Chondrocyte (in vitro differentiated cells): ENCODE data around the gene PYGM. TPM values are rescaled to one million over a fixed set of nuclear protein-coding genes. Genes with fewer than 3 reads are reported as not detected.
A peak's percentile ranks its signal among the peaks of the same experiment; 100 is the strongest.

Experiments used
- DNase-seq: peaks from one replicate; pipeline ENCODE4 v3.0.0; 2021; ENCODE audit warnings: mixed read lengths, low spot score
- H3K27ac Mint-ChIP-seq: one replicate; pipeline ENCODE4 v1.8.0; 2021; ENCODE audit warnings: mild to moderate bottlenecking, moderate library complexity, mixed read lengths; ENCODE audit not compliant: unreplicated experiment
- H3K27me3 Mint-ChIP-seq: 2 replicates; pipeline ENCODE4 v1.8.0; 2021; ENCODE audit warnings: low read depth, mixed read lengths
- H3K36me3 Mint-ChIP-seq: 2 replicates; pipeline ENCODE4 v1.8.0; 2021; ENCODE audit warnings: low read depth, mixed read lengths
- H3K4me1 Mint-ChIP-seq: 2 replicates; pipeline ENCODE4 v1.8.0; 2021; ENCODE audit warnings: low read depth, mild to moderate bottlenecking, mixed read lengths
- H3K4me3 Mint-ChIP-seq: one replicate; pipeline ENCODE4 v1.8.0; 2021; ENCODE audit warnings: mild to moderate bottlenecking, moderate library complexity, mixed read lengths; ENCODE audit not compliant: unreplicated experiment
- H3K9me3 Mint-ChIP-seq: 2 replicates; pipeline ENCODE4 v1.8.0; 2021; ENCODE audit warnings: low read depth, mixed read lengths
- total RNA-seq: library from RNA; stranded (reverse); gene quantifications from 3 replicates; pipeline ENCODE4 v1.2.1, GENCODE V29; 2021
- TF ChIP-seq, protein P1 (sequence below): fragments of 200-600 bp; sonication (generic); IDR thresholded peaks from 2 replicates; pipeline ENCODE4 v1.5.0; 2021; ENCODE audit warnings: antibody characterized with exemption, mild to moderate bottlenecking, moderate library complexity

PYGM gene
- total RNA-seq, 1 donor from 2014 or later: 1.6 TPM

DNA sequence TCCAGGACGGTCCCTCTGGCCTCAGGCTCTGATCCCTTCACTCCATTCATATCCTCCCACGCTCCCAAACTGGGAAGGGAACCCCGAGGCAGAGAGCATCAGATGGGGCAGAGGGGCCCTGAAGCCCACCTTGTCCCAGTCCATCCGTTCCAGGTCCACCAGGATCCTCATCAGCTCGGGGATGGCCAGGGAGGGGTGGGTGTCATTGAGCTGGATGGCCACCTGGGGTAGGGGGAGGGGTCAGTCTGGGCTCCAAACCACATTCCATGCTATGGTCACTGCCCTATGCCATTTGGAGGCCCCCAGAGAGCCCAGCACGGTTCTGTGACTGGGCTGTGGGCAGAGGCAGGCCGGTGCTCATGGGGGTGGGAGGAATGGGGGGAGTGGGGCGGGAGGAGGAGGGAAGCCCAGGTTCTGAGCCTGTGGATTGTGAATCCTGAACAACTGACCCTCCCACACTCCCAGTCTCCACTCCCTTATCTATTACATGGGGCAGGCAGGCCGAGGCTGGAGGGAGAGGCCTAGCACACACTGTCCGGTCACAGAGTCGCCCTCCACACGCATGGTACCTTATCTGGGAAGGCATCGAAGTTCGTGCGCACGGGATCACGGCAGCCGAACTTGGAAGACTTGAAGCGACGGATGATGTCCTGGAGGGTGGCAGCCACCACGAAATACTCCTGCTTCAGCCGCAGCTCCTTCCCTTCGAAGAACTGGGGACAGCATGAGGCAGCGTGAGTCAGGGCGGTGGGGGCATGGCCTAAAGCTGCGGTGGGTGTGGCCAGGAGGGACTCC is 5.5 kb downstream of the PYGM start:
- Mint-ChIP-seq H3K4me3 (no peak overlapping the region), H3K27me3 (no peaks in the 10 kb centered on the region), H3K27ac (no peak overlapping the region), H3K9me3 (no peaks in the 10 kb centered on the region), H3K36me3 (no peaks in the 10 kb centered on the region), H3K4me1 (peaks cover 2% of the 10 kb centered on the region)
- peak; percentile 75 for DNase-seq
- TF ChIP-seq, protein P1, sequence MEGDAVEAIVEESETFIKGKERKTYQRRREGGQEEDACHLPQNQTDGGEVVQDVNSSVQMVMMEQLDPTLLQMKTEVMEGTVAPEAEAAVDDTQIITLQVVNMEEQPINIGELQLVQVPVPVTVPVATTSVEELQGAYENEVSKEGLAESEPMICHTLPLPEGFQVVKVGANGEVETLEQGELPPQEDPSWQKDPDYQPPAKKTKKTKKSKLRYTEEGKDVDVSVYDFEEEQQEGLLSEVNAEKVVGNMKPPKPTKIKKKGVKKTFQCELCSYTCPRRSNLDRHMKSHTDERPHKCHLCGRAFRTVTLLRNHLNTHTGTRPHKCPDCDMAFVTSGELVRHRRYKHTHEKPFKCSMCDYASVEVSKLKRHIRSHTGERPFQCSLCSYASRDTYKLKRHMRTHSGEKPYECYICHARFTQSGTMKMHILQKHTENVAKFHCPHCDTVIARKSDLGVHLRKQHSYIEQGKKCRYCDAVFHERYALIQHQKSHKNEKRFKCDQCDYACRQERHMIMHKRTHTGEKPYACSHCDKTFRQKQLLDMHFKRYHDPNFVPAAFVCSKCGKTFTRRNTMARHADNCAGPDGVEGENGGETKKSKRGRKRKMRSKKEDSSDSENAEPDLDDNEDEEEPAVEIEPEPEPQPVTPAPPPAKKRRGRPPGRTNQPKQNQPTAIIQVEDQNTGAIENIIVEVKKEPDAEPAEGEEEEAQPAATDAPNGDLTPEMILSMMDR: no peak

DNA sequence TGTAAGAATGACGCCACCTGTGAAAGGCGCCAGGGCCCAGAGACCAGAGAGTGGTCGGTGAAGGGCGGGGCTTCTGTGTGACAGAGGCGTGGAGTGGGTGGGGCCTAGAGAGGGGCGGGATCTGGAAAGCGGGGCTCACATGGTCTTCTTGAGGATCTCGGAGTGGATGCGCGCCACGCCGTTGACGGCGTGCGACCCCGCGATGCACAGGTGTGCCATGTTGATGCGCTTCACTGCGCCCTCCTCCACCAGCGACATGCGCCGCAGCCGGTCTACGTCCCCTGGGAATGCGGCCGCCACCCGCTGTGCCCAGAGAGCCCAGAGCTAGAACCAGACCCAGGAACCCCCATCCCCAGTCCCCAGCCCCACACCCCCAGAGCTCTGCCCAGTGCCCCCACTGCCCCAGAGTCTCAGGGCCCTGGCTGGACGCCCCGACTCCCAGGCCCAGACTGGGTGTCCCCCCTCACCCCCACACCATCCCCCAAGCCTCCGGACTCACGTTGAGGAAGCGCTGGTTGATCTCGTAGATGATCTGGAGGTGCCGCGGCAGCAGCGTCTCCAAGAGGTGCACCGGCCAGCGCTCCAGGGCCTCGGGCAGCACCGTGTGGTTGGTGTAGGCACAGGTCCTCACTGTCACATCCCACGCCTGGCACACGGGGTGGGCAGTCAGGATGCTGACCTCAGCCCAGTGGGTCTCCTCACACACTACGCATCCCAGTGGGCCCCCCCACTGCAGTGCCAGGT is 6.2 kb downstream of the PYGM start:
- DNase-seq: peak; percentile 89
- peaks cover 2% of the 10 kb centered on the region for H3K4me1 Mint-ChIP-seq
- H3K27ac Mint-ChIP-seq: no peak overlapping the region
- no peaks in the 10 kb centered on the region for H3K27me3 Mint-ChIP-seq
- H3K4me3 Mint-ChIP-seq: no peak overlapping the region
- TF ChIP-seq, protein P1: no peak
- no peaks in the 10 kb centered on the region for H3K36me3 Mint-ChIP-seq
- H3K9me3 Mint-ChIP-seq: no peaks in the 10 kb centered on the region

DNA sequence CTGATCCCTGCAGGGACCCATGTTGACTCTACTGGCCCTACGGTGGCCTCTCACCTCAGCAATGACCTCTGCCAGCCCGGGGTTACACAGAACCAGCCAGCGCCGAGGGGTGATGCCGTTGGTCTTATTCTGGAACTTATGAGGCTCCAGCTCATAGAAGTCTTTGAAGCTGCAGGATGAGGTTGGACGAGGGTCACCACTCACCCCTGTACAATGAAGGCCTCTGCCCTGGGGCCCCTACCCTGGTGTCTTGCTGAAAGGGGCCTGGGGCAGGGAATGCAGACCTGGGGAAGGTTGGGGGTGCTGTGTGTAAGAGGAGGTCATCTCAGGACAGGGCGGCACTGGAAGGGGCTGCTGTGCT is 6.8 kb downstream of the PYGM start:
- H3K27ac Mint-ChIP-seq: no peak overlapping the region
- no peaks in the 10 kb centered on the region for H3K27me3 Mint-ChIP-seq
- peak; percentile 75 for DNase-seq
- TF ChIP-seq, protein P1: no peak
- peaks cover 7% of the 10 kb centered on the region for H3K4me1 Mint-ChIP-seq
- H3K4me3 Mint-ChIP-seq: no peak overlapping the region
- no peaks in the 10 kb centered on the region for H3K36me3 Mint-ChIP-seq
- H3K9me3 Mint-ChIP-seq: no peaks in the 10 kb centered on the region

DNA sequence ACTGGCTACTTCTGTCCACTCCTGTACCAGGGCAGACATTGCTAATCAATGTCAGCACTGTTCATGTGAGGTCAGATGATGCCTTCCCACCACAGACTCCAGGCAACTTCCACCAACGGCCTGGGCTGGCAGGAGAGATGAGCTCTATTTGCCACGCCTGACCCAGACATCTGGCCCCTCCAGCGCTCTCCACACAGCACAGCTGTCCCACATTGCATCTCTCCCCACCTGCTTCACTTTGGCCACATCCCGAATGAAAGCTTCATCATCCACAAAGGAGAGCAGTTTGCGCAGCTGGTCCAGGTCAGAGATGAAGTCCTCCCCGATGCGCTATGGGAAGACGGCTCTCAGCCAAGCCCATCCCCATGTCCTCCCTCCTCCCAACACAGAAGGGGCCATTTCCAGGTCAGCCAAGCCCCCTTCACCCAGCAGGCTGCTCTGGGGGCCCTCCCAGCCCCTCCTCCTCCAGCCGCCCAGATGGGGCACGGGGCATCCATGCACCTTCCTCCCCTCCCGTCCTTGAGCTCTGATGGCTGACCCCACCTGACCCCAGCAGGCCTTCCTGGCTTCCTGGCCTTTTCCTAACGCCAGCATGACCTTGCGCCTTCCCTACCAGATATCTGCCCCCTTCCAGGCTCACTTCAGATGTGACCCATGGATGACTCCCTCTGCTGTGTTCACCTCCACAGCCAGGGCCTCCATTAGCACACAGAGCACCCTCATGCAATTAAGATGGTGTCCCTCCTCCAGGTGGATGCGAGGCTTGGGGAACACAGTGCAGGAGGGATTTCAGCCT is 7.4 kb downstream of the PYGM start:
- peak; percentile 77 for DNase-seq
- TF ChIP-seq, protein P1: no peak
- no peaks in the 10 kb centered on the region for H3K9me3 Mint-ChIP-seq
- no peak overlapping the region for H3K27ac Mint-ChIP-seq
- no peaks in the 10 kb centered on the region for H3K36me3 Mint-ChIP-seq
- peaks cover 8% of the 10 kb centered on the region for H3K4me1 Mint-ChIP-seq
- H3K4me3 Mint-ChIP-seq: no peak overlapping the region
- no peaks in the 10 kb centered on the region for H3K27me3 Mint-ChIP-seq

DNA sequence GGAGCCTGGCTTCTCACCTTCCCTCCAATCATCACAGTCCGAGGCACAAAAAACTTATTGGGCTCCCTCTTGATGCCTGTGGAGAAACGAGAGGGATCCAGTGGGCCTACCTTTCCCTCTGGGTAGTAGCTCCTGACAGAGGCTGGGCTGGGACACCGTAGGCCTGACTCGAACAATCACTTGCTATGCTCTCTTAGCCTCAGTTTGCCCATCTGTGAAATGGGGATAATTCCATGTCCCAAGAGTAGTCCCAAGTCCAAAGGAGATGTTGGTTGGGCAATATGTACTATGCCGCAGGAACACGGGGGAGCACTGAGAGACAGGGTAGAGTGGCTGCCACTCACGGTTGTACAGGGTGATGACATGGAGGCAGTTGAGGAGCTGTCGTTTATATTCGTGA is 8.2 kb downstream of the PYGM start:
- H3K27me3 Mint-ChIP-seq: no peaks in the 10 kb centered on the region
- H3K9me3 Mint-ChIP-seq: no peaks in the 10 kb centered on the region
- peak; percentile 28 for DNase-seq
- TF ChIP-seq, protein P1: no peak
- no peak overlapping the region for H3K27ac Mint-ChIP-seq
- no peaks in the 10 kb centered on the region for H3K36me3 Mint-ChIP-seq
- H3K4me3 Mint-ChIP-seq: no peak overlapping the region
- peaks cover 8% of the 10 kb centered on the region for H3K4me1 Mint-ChIP-seq
